Caco-2 (cell line): ENCODE measurements around the gene AKAP1. TPM values are rescaled to one million over a fixed set of nuclear protein-coding genes. Genes with fewer than 3 reads are reported as not detected.

Experiments used
- BruUV-seq: library from RNA; stranded (reverse); fragments of 400-500 nt; replicated peaks from 2 replicates; lab custom pipeline; 2021; lab: Mats Ljungman, UMichigan
- CTCF ChIA-PET: fragments of 300-600 bp; sonication (Branson Sonifier 250); formaldehyde crosslinking; loops from one replicate; lab custom pipeline; 2022; ENCODE audit warnings: antibody characterized with exemption; lab: Charles Lee
- POLR2A ChIA-PET: fragments of 300-600 bp; sonication (Branson Sonifier 250); formaldehyde crosslinking; loops from one replicate; lab custom pipeline; 2022; ENCODE audit warnings: antibody characterized with exemption; lab: Charles Lee
- DNase-seq, 2 experiments: peaks; one replicate each; pipeline versions ENCODE4 v3.0.0 to v3.0.0-alpha.2; 2020 to 2022
- H3K27me3 ChIP-seq: replicated peaks from 2 replicates; pipeline ENCODE4 v1.6.0; 2011; ENCODE audit warnings: low read length; ENCODE audit not compliant: control insufficient read depth, insufficient read depth
- H3K36me3 ChIP-seq: 2 replicates; pipeline ENCODE4 v1.5.1; 2011; ENCODE audit warnings: low read length; ENCODE audit not compliant: control insufficient read depth, insufficient read depth
- H3K4me1 ChIP-seq: fragments of 250-450 bp; sonication (Bioruptor Pico); 2 replicates; pipeline ENCODE4 v1.5.1; 2020; ENCODE audit warnings: mild to moderate bottlenecking
- H3K4me3 ChIP-seq: 2 replicates; pipeline ENCODE4 v1.5.1; 2011; ENCODE audit warnings: low read depth, mild to moderate bottlenecking, control low read depth, low read length
- H3K9me3 ChIP-seq: fragments of 250-450 bp; sonication (Bioruptor Pico); 2 replicates; pipeline ENCODE4 v1.5.1; 2020; ENCODE audit warnings: mild to moderate bottlenecking, moderate library complexity
- H3K27ac Mint-ChIP-seq: one replicate; pipeline ENCODE4 v1.8.0; 2022; ENCODE audit warnings: mixed read lengths; ENCODE audit not compliant: unreplicated experiment
- H3K27me3 Mint-ChIP-seq: one replicate; pipeline ENCODE4 v1.8.0; 2022; ENCODE audit warnings: mixed read lengths; ENCODE audit not compliant: insufficient read depth, unreplicated experiment
- H3K36me3 Mint-ChIP-seq: one replicate; pipeline ENCODE4 v1.8.0; 2022; ENCODE audit warnings: mild to moderate bottlenecking, mixed read lengths; ENCODE audit not compliant: insufficient read depth, unreplicated experiment
- H3K4me1 Mint-ChIP-seq: one replicate; pipeline ENCODE4 v1.8.0; 2022; ENCODE audit warnings: low read depth, mixed read lengths; ENCODE audit not compliant: unreplicated experiment
- H3K4me3 Mint-ChIP-seq: one replicate; pipeline ENCODE4 v1.8.0; 2022; ENCODE audit warnings: mild to moderate bottlenecking, moderate library complexity, mixed read lengths; ENCODE audit not compliant: unreplicated experiment
- H3K9me3 Mint-ChIP-seq: one replicate; pipeline ENCODE4 v1.8.0; 2022; ENCODE audit warnings: mixed read lengths; ENCODE audit not compliant: unreplicated experiment
- intact Hi-C: fragments of 100-400 bp; cut with micrococcal nuclease; formaldehyde crosslinking; loops from one replicate; pipeline ENCODE4 v1.10.0; 2022; ENCODE audit not compliant: unreplicated experiment
- total RNA-seq: library from RNA; stranded (reverse); gene quantifications from 2 replicates; pipeline ENCODE4 v1.2.3, GENCODE V29; 2022
- TF ChIP-seq, protein P1 (sequence below), 2 experiments: fragments of 200-600 bp in 1 of 2; IDR thresholded peaks; 1 replicate in 1 of 2; 2 replicates in 1 of 2; pipeline versions ENCODE4 v1.5.1 to v1.8.0; 2011 to 2022; ENCODE audit warnings: antibody characterized with exemption in 1 of 2, control low read depth in 1 of 2, inconsistent platforms in 1 of 2, low read depth in 1 of 2, low read length in 1 of 2, mild to moderate bottlenecking in 1 of 2, moderate library complexity in 1 of 2; ENCODE audit not compliant: insufficient read depth in 1 of 2, severe bottlenecking in 1 of 2, unreplicated experiment in 1 of 2

Gene AKAP1
- total RNA-seq, 1 experiment from 2014 or later: 87.1 TPM

GRCh38 chr17:57077000-57077399 is 8.0 kb upstream of the AKAP1 start:
- Mint-ChIP-seq H3K4me3 (no peak overlapping the region), H3K36me3 (no peaks in the 10 kb centered on the region), H3K9me3 (no peaks in the 10 kb centered on the region), H3K4me1 (no peaks in the 10 kb centered on the region), H3K27ac (no peak overlapping the region), H3K27me3 (peaks cover 4% of the 10 kb centered on the region)
- ChIA-PET POLR2A (no interaction called here), CTCF (interaction anchor here (0.6 kb wide), 1 partner anchor 9 kb away, joined by 4 read pairs; no protein-coding TSS in a partner anchor)
- no TSS peak for BruUV-seq
- TF ChIP-seq, protein P1, sequence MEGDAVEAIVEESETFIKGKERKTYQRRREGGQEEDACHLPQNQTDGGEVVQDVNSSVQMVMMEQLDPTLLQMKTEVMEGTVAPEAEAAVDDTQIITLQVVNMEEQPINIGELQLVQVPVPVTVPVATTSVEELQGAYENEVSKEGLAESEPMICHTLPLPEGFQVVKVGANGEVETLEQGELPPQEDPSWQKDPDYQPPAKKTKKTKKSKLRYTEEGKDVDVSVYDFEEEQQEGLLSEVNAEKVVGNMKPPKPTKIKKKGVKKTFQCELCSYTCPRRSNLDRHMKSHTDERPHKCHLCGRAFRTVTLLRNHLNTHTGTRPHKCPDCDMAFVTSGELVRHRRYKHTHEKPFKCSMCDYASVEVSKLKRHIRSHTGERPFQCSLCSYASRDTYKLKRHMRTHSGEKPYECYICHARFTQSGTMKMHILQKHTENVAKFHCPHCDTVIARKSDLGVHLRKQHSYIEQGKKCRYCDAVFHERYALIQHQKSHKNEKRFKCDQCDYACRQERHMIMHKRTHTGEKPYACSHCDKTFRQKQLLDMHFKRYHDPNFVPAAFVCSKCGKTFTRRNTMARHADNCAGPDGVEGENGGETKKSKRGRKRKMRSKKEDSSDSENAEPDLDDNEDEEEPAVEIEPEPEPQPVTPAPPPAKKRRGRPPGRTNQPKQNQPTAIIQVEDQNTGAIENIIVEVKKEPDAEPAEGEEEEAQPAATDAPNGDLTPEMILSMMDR (IDR thresholded peaks at IDR 0.05; ENCODE audit: insufficient read depth in 1 of 2, low read depth in 1 of 2, low read length in 1 of 2, severe bottlenecking in 1 of 2, unreplicated experiment in 1 of 2): no peak
- Histone ChIP-seq H3K9me3 (no peaks in the 10 kb centered on the region), H3K27me3 (no peaks in the 10 kb centered on the region), H3K36me3 (no peaks in the 10 kb centered on the region), H3K4me3 (no peak overlapping the region), H3K4me1 (no peaks in the 10 kb centered on the region)
- intact Hi-C loops: no loop called here
- DNase-seq: no peak

DNA sequence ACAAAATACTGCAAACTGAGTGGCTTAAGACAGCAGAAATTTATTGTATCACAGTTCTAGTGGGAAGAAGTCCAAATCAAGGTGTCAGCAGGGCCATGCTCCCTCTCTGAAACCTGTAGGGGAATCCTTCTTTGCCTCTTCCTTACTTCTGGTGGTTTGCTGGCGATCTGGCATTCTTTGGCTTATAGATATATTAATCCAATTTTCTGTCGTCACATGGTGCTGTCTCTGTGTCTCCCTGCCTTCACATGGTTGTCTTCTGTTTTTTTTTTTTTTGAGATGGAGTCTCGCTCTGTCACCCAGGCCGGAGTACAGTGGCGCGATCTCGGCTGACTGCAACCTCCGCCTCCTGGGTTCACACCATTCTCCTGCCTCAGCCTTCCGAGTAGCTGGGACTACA is 6.8 kb upstream of the AKAP1 start:
- no peaks in the 10 kb centered on the region for H3K36me3 Mint-ChIP-seq
- DNase-seq: no peak
- H3K9me3 Mint-ChIP-seq: no peaks in the 10 kb centered on the region
- no peak overlapping the region for H3K4me3 Mint-ChIP-seq
- Histone ChIP-seq H3K4me1 (no peaks in the 10 kb centered on the region), H3K27me3 (no peaks in the 10 kb centered on the region), H3K9me3 (no peaks in the 10 kb centered on the region), H3K36me3 (no peaks in the 10 kb centered on the region), H3K4me3 (no peak overlapping the region)
- ChIA-PET CTCF (no interaction called here), POLR2A (no interaction called here)
- intact Hi-C loops: no loop called here
- TF ChIP-seq, protein P1 (IDR thresholded peaks at IDR 0.05; ENCODE audit: insufficient read depth in 1 of 2, low read depth in 1 of 2, low read length in 1 of 2, severe bottlenecking in 1 of 2, unreplicated experiment in 1 of 2): no peak
- H3K27ac Mint-ChIP-seq: no peak overlapping the region
- H3K4me1 Mint-ChIP-seq: no peaks in the 10 kb centered on the region
- no TSS peak for BruUV-seq
- peaks cover 4% of the 10 kb centered on the region for H3K27me3 Mint-ChIP-seq

- no peak overlapping the region for H3K4me3 Mint-ChIP-seq
- Histone ChIP-seq H3K9me3 (no peaks in the 10 kb centered on the region), H3K4me3 (no peak overlapping the region), H3K27me3 (no peaks in the 10 kb centered on the region), H3K4me1 (0 out of 2 replicates have a peak, but pooled peaks cover 3% of the 10 kb centered on the region), H3K36me3 (no peaks in the 10 kb centered on the region)
- H3K9me3 Mint-ChIP-seq: no peaks in the 10 kb centered on the region
- DNase-seq: no peak
- H3K4me1 Mint-ChIP-seq: peaks cover 8% of the 10 kb centered on the region
- BruUV-seq: no TSS peak
- TF ChIP-seq, protein P1 (IDR thresholded peaks at IDR 0.05; ENCODE audit: insufficient read depth in 1 of 2, low read depth in 1 of 2, low read length in 1 of 2, severe bottlenecking in 1 of 2, unreplicated experiment in 1 of 2): no peak
- intact Hi-C loops: loop anchor here (10.0 kb wide), 2 partner anchors 116 to 246 kb away; partner anchors contain the start of genes C17orf67, COIL and DGKE
- H3K27me3 Mint-ChIP-seq: no peaks in the 10 kb centered on the region
- peaks cover 6% of the 10 kb centered on the region for H3K36me3 Mint-ChIP-seq
- no peak overlapping the region for H3K27ac Mint-ChIP-seq
- POLR2A ChIA-PET: no interaction called here
- CTCF ChIA-PET: no interaction called here
Observed at GRCh38 chr17:57080718-57081117, 4.3 kb upstream of the AKAP1 start.
